GM12891 (cell line): Measurements from ENCODE around the gene ADAMTSL4.

Experiments used
- POLR2A ChIP-seq: IDR thresholded peaks from 2 replicates; pipeline ENCODE4 v1.6.1; 2011; ENCODE audit warnings: low read depth, low read length, control low read depth
- POLR2AphosphoS5 ChIP-seq: IDR thresholded peaks from 2 replicates; pipeline ENCODE4 v1.6.1; 2011; ENCODE audit warnings: low read depth, low read length, control low read depth
- POU2F2 ChIP-seq: IDR thresholded peaks from 2 replicates; pipeline ENCODE4 v1.6.1; 2011; ENCODE audit warnings: low read depth, mild to moderate bottlenecking, control low read depth, low read length, moderate library complexity
- SPI1 ChIP-seq: IDR thresholded peaks from 2 replicates; pipeline ENCODE4 v1.6.1; 2011; ENCODE audit warnings: low read depth, low read length, control low read depth
- TAF1 ChIP-seq: IDR thresholded peaks from 2 replicates; pipeline ENCODE4 v1.6.1; 2011; ENCODE audit warnings: low read depth, low read length, control low read depth

GRCh38 chr1:150557813-150558212 lies 8.6 kb downstream of the ADAMTSL4 start:
- TF ChIP-seq POLR2AphosphoS5: no peak
- no peak for TF ChIP-seq POLR2A
- no peak for TF ChIP-seq TAF1
- no peak for TF ChIP-seq SPI1
- no peak for TF ChIP-seq POU2F2
